Esophagus muscularis mucosa (tissue), 2 donors: ENCODE measurements around the gene A1CF.

Experiments
- POLR2A ChIP-seq: fragments of 450-650 bp; IDR thresholded peaks from one replicate; pipeline ENCODE4 v1.6.1; 2017; ENCODE audit warnings: antibody characterized with exemption, moderate library complexity, mild to moderate bottlenecking, low read depth
- POLR2AphosphoS5 ChIP-seq, 2 donors: sonication (generic); formaldehyde crosslinking; IDR thresholded peaks; one replicate each; pipeline ENCODE4 v1.6.1; 2017; ENCODE audit warnings: antibody characterized with exemption in 2 of 2

GRCh38 chr10:50853557-50853956 lies 31.9 kb downstream of the A1CF start:
- TF ChIP-seq POLR2AphosphoS5 (IDR thresholded peaks at IDR 0.05) (no peak), POLR2A (no peak)
